NAMALWA (cell line): ENCODE measurements around the gene RBBP8.

Experiments used
- DNase-seq: peaks from one replicate; pipeline ENCODE4 v3.0.0-alpha.2; 2015; ENCODE audit warnings: low spot score

The RBBP8 gene

GRCh38 chr18:23063502-23063901 lies 130.4 kb downstream of the RBBP8 start:
- no peak for DNase-seq

DNA sequence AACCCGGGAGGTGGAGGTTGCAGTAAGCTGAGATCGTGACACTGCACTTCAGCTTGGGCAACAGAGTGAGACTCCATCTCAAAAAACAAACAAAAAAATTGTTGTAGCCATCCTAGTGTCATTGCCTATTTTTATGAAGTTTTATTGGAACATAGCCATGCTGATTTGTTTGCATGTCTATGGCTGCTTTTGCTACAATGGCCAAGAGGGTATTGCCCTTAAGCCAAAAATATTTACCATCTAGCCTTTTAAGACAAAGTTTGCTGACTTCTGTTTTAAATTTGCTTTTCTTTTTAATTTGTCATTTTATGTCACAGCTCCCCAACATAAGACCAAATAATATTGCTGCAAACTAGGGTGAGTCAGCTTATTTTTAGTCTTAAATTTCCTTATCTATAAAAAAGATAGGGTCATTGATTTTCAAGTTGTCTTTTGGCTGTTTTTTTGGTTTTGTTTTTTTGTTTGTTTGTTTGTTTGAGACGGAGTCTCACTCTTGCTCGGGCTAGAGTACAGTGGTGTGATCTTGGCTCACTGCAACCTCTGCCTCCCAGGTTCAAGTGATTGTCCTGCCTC lies 132.2 kb downstream of the RBBP8 start:
- no peak for DNase-seq

DNA sequence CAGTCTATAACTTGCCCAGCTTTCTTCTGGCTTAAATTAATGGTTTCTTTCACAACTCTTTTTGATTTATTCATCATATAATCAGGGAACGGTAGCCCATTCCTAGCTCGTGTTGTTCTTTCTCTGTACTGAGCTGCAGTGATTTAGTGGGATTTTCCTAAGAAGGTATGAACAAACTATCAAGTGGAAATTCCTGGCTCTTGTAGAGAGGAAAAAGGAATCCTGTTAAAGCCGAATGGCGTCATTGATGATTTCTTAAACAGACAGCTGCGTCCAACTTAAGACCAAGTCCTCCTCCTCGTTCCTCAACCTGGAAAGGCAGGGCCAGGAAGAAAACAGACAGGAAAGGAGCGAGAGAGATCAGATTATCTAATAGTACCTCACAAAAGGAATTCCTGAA lies 132.9 kb downstream of the RBBP8 start:
- no peak for DNase-seq

GRCh38 chr18:23066504-23067039 lies 133.4 kb downstream of the RBBP8 start:
- DNase-seq = no peak

- DNase-seq = no peak
Measured at GRCh38 chr18:23067236-23067635, 134.1 kb downstream of the RBBP8 start.

- DNase-seq = no peak
Measured at GRCh38 chr18:23068011-23068410, 134.9 kb downstream of the RBBP8 start.

DNA sequence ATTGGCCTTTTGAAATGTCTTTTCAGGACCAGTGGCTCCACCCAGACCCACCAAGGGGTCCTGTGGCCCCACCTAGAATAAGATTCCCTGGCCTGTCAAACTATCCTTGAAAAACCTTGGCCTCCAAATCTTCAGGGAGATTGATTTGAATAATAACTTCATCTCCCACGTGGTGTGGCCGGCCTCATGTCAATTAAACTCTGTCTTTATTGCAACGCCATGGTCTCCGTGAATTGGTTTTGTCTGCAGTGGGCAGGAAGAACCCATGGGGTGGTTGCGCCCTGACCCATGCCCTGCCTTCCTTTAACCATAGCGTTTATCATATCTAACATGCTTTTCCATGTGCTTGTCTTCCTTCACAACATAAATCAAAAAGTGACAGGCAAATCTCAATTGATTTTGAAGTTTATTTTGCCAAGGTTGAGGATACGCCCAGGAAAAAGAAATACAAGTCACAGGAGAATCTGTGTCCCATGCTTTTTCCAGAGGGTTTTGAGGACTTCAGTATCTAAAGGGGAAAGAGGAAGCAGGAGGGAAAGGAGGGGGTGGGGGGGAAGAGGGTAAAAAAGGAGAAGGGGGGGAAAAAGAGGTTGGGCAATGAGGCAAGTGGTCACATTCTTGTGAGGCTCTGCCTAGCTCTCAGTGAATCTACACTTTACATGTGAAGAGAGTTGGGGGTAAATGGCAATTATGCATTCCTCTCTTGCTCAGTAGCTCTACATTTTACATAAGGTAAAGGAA lies 135.6 kb downstream of the RBBP8 start:
- no peak for DNase-seq

GRCh38 chr18:23069481-23069880 lies 136.4 kb downstream of the RBBP8 start:
- no peak for DNase-seq

- no peak for DNase-seq
Measured at GRCh38 chr18:23069898-23070297, 136.8 kb downstream of the RBBP8 start.

DNA sequence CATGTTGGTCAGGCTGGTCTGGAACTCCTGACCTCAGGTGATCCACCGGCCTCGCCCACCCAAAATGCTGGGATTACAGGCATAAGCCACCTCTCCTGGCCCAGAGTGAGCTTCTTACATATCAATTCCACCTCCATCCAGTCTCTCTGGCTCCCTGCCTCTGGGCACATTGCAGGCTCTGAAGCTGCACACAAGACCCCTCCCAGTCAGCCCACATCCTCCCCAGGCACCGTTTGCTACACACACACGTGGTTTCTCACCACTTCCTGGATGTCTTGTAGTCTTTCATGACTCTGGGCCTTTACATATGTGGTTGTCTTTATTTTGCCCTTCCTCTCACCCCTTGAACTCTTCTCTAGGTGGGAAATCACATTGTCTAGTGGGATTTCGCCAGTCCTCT lies 138.2 kb downstream of the RBBP8 start:
- peak; percentile 73 for DNase-seq

DNA sequence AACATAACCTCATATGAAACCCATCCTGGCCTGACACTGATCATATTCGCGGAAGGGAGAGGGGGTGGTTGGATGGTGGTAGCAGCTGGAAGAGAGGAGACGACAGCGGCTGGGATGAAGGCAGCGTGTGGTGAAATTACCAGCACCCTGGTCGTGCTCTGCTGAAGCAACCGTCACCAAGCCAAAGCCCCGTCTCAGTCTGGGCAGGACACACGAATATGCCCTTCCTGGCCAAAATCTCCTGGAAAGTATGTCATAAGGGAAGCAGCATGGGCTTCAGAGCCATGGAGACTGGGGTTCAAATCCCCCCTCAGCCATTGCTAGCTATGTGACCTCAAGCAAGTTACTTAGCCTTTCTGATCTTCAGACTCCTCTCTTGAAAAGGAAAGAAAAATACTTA lies 139.0 kb downstream of the RBBP8 start:
- no peak for DNase-seq

DNA sequence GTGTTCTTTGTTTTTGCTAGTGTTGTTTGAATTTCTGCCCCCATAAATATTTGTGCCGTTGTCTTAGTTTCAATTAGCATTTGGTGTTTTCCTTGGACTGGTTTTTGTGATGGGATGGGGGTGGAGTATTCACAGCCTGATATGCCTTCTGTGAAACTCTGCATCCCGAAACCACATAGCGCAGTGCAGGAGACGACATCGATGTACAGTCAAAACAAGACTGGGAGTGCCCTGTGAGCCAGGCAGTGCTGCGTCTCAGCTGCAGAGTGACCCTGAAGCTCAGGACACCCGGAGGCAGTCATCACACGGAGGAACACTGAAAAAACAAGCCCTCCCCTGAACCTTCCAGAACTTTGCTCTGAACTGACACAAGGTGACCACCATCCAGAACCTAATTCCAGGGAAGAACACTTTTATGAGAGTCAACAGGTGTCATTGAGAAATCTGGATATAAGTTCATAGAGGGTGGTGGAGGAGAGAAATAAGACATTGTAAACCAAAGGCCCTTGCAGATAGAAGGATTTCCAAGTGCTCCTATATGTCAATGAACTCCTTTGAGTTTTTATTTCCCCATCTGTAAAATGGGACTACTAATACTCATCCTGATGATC lies 141.0 kb downstream of the RBBP8 start:
- no peak for DNase-seq
